HepG2 (cell line): ENCODE results near the gene FAM222B. TPM values are rescaled to one million over a fixed set of nuclear protein-coding genes. Genes with fewer than 3 reads are reported as not detected.

Experiments used
- JDP2 ChIP-seq: sonication (generic); formaldehyde crosslinking; IDR thresholded peaks from 2 replicates; pipeline ENCODE4 v1.8.1; 2022; ENCODE audit warnings: missing genetic modification reagents, borderline replicate concordance
- MAX ChIP-seq: IDR thresholded peaks from 2 replicates; pipeline ENCODE4 v1.6.1; 2012; ENCODE audit warnings: inconsistent platforms
- NONO ChIP-seq, 2 experiments: fragments of 450-650 bp in 1 of 2; sonication (generic) in 1 of 2; formaldehyde crosslinking in 1 of 2; IDR thresholded peaks in 1 of 2; conservative IDR thresholded peaks in 1 of 2; 2 replicates each; pipeline versions ENCODE4 v1.6.1 to v1.8.0; 2017 to 2022; ENCODE audit warnings: mild to moderate bottlenecking in 1 of 2, missing genetic modification reagents in 1 of 2, moderate library complexity in 1 of 2
- TIGD3 ChIP-seq: sonication (generic); formaldehyde crosslinking; IDR thresholded peaks from 2 replicates; pipeline ENCODE4 v1.5.1; 2020; ENCODE audit warnings: mild to moderate bottlenecking, missing genetic modification reagents, borderline replicate concordance
- ZFX ChIP-seq: sonication (generic); formaldehyde crosslinking; IDR thresholded peaks from 2 replicates; pipeline ENCODE4 v1.4.0; 2020; ENCODE audit warnings: mild to moderate bottlenecking, low read depth, missing genetic modification reagents, moderate library complexity
- ZNF253 ChIP-seq: sonication (generic); formaldehyde crosslinking; IDR thresholded peaks from 2 replicates; pipeline ENCODE4 v1.8.0; 2022; ENCODE audit warnings: mild to moderate bottlenecking, missing genetic modification reagents, borderline replicate concordance
- ZNF264 ChIP-seq: sonication (generic); formaldehyde crosslinking; IDR thresholded peaks from 2 replicates; pipeline ENCODE4 v1.4.0; 2020; ENCODE audit warnings: missing genetic modification reagents
- ZNF761 ChIP-seq: sonication (generic); formaldehyde crosslinking; conservative IDR thresholded peaks from 2 replicates; pipeline ENCODE4 v1.4.0; 2020; ENCODE audit warnings: mild to moderate bottlenecking, missing genetic modification reagents
- polyA plus RNA-seq, 8 experiments: library from polyadenylated mRNA; depleted of rRNA in 3 of 8; stranded (reverse) in 7 of 8; unstranded in 1 of 8; fragments of >200 nt; fragmentation: Illumina TruSeq in 4 of 8; extraction: Trizol in 4 of 8; gene quantifications; 2 replicates each; pipeline versions ENCODE4 v1.2.1 to v1.2.3, GENCODE V29; 2011 to 2016; ENCODE audit warnings: low read depth in 4 of 8, missing spikeins in 1 of 8, mixed read lengths in 1 of 8; ENCODE audit not compliant: insufficient read depth in 1 of 8
- total RNA-seq, 5 experiments: library from RNA; depleted of rRNA; stranded (reverse); fragments of >200 nt; fragmentation: Illumina TruSeq; extraction: Trizol; gene quantifications; 2 replicates each; pipeline ENCODE4 v1.2.3, GENCODE V29; 2016; ENCODE audit warnings: low read depth in 1 of 5
- TF ChIP-seq, protein P1 (sequence below): sonication (generic); formaldehyde crosslinking; conservative IDR thresholded peaks from 2 replicates; pipeline ENCODE4 v1.4.0; 2020; ENCODE audit warnings: mild to moderate bottlenecking, missing genetic modification reagents, moderate library complexity
- TF ChIP-seq, protein P2 (sequence below): sonication (generic); formaldehyde crosslinking; conservative IDR thresholded peaks from 2 replicates; pipeline ENCODE4 v1.5.0; 2020; ENCODE audit warnings: missing genetic modification reagents

FAM222B gene
- total and polyA plus RNA-seq, 2 of the 13 experiments (the other 11 are each of a cell fraction or from before 2014, with no cell fraction given) = 3.5 to 7.3 TPM

- TF ChIP-seq, protein P1, sequence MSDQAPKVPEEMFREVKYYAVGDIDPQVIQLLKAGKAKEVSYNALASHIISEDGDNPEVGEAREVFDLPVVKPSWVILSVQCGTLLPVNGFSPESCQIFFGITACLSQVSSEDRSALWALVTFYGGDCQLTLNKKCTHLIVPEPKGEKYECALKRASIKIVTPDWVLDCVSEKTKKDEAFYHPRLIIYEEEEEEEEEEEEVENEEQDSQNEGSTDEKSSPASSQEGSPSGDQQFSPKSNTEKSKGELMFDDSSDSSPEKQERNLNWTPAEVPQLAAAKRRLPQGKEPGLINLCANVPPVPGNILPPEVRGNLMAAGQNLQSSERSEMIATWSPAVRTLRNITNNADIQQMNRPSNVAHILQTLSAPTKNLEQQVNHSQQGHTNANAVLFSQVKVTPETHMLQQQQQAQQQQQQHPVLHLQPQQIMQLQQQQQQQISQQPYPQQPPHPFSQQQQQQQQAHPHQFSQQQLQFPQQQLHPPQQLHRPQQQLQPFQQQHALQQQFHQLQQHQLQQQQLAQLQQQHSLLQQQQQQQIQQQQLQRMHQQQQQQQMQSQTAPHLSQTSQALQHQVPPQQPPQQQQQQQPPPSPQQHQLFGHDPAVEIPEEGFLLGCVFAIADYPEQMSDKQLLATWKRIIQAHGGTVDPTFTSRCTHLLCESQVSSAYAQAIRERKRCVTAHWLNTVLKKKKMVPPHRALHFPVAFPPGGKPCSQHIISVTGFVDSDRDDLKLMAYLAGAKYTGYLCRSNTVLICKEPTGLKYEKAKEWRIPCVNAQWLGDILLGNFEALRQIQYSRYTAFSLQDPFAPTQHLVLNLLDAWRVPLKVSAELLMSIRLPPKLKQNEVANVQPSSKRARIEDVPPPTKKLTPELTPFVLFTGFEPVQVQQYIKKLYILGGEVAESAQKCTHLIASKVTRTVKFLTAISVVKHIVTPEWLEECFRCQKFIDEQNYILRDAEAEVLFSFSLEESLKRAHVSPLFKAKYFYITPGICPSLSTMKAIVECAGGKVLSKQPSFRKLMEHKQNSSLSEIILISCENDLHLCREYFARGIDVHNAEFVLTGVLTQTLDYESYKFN (CRISPR knock-in tag) = 0 out of 2 replicates have a peak, but pooled peaks have one; percentile 32
- TF ChIP-seq ZNF761 (CRISPR knock-in tag) (no peak), ZFX (CRISPR knock-in tag) (peak; percentile 19; the same call in 1 of the 2 replicates), MAX (peak; percentile 40; the same call in 1 of the 2 replicates), TIGD3 (CRISPR knock-in tag) (no peak), ZNF253 (CRISPR knock-in tag) (no peak), JDP2 (CRISPR knock-in tag) (no peak), NONO (IDR thresholded peaks at IDR 0.05) (no peak), NONO (CRISPR knock-in tag; conservative IDR thresholded peaks at IDR 0.05) (0 out of 2 replicates have a peak, but pooled peaks have one; percentile 24), ZNF264 (CRISPR knock-in tag) (no peak)
- TF ChIP-seq, protein P2, sequence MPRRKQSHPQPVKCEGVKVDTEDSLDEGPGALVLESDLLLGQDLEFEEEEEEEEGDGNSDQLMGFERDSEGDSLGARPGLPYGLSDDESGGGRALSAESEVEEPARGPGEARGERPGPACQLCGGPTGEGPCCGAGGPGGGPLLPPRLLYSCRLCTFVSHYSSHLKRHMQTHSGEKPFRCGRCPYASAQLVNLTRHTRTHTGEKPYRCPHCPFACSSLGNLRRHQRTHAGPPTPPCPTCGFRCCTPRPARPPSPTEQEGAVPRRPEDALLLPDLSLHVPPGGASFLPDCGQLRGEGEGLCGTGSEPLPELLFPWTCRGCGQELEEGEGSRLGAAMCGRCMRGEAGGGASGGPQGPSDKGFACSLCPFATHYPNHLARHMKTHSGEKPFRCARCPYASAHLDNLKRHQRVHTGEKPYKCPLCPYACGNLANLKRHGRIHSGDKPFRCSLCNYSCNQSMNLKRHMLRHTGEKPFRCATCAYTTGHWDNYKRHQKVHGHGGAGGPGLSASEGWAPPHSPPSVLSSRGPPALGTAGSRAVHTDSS = no peak
Measured at GRCh38 chr17:28864991-28865849, 22.6 kb upstream of the FAM222B start (continued).
